Activated CD4-positive, alpha-beta T cell treated with anti-CD3 and anti-CD28 coated beads, Interleukin-10, Interleukin-2, amounts not matched to agents 100 ng/mL and 50 ng/mL, durations not matched to agents 16 hours and 8 hours (primary cell): Measurements from ENCODE around the gene MATR3.
A peak's percentile ranks its signal among the peaks of the same experiment; 100 is the strongest.

Source experiments
- DNase-seq: peaks from one replicate; pipeline ENCODE4 v3.0.0-alpha.2; 2020

The MATR3 gene

DNA sequence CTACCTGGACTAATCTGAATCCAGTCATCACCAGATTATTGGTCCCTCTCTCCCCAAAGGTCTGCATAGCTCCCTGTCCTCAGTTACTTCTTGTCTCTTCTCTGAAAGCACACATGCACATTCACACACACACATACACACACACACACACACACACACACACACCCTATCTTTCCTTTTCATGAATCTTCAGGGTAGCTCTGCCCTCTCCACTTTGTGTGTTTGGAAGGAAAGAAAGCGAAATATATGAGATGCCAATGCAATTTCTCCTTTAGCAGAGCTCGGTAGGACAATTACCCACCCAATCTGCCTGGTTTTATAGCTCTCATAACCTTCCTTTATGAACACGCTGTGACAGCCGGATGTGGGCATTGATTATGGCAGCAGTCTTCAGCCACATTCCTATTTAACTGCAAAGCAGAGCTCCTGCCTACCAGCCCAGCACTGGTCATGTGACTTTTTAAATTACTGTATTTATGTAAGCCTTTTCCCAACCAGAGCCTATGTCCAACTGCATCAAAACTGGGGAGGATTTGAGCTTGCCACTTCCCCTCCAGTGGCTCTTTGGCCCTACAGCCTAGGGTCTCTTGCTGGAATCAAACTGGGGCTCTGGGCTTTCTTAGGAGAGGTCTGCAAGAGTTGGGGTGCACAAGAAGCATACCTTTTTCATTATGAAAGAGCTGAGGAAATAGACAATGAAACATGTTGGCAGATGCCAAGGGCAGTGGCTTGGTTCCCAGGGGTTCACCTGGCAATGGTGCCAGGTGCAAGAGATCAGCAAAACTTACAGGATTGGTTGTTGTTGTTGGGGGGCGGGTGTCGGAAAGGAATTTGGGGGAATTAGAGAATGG, 20.8 kb upstream of the MATR3 start:
- peak; percentile 73 for DNase-seq

GRCh38 chr5:139273322-139273571, 20.3 kb upstream of the MATR3 start:
- DNase-seq = no peak

- peak; percentile 94 for DNase-seq
Measured at GRCh38 chr5:139273572-139274289, 19.8 kb upstream of the MATR3 start.

- no peak for DNase-seq
Measured at GRCh38 chr5:139275536-139275935, 18.0 kb upstream of the MATR3 start.

DNA sequence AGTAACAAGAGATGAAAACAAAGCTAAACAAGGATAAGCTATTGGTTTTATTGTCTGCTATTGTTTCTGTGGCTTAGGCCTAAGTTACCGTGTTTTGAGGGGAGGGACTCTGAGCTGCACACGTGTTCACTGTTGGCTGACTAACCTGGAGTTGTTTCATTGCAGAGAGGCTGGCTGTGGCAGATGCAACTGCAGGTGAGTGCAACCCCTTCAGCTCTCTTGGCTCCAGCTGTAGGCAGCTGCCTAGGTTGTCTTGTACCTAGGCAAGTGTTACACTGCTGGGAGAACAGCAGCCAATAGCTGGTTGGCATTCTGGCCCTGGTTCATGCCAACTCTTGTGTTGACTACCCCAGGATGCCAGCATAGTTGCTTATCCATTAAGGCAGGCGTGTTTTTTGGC, 17.6 kb upstream of the MATR3 start:
- DNase-seq = peak; percentile 68

GRCh38 chr5:139276426-139276825, 17.1 kb upstream of the MATR3 start:
- DNase-seq = no peak

- no peak for DNase-seq
Measured at GRCh38 chr5:139277171-139277570, 16.4 kb upstream of the MATR3 start.

DNA sequence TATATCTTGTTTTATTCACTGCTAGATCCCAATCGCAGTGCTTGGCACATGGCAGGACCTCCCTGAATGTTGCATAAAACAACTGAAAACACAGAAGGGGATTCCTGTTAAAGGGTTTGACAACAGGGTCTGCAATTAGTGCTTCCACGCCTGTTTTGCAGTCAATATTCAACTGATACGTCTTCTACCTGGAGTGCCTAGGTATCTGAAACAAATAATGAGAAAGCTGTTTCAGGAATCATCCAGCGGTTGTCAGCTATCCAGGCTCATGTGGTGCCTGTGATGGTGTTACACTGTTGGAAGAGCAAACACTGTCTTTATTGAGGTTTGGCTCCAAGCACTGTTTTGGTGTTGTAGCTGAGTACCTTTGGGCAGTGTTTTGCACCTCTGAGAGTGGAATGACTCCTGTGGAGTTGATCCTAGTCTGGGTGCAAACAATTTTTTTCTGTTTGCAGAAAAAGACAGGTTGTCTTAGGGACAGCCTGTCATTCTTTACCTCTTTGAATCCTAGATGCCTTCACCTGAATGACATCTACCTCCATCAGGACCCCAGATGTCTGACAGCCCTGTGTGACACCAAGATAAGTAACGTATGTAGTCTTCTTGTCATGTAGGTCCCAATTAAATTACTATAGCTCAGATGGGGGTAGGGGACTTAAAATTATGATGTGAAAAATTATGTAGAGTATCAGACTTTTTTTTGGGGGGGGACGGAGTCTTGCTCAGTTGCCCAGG, 14.8 kb upstream of the MATR3 start:
- no peak for DNase-seq

GRCh38 chr5:139282197-139282557, 11.4 kb upstream of the MATR3 start:
- no peak for DNase-seq

- no peak for DNase-seq
Measured at GRCh38 chr5:139283252-139284166, 10.0 kb upstream of the MATR3 start.

GRCh38 chr5:139284295-139284694, 9.2 kb upstream of the MATR3 start:
- DNase-seq = no peak

DNA sequence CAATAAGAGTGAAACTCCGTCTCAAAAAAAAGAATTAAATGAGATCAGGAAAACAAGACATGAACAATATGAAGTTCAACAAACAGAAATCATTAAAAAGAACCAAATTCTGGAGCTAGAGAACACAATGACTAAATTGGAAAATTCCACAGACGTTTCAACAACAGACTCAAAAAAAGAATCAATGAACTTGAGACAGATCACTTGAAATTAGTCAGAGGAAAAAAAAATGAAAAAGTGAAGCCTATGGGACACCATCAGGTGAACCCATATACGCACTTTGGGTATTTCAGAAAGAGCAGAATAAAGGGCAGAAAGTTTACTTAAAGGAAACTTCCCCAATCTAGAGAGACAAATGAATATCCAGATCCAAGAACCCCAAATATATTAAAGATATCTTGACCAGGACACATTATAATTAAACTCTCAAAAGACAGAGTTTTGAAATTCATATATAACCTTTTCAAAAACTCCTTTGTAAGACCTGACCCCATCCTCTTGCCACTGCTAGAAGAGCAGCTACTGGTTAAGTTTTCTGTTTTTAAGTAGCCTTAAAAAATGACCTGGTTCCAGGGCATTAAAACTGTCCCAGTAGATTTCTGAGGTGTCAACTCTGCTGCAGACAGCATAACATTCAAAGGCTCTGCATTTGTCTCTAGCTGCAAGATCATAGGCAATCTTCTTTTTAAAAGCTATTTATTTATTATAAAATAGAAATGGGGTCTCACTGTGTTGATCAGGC, 7.7 kb upstream of the MATR3 start:
- DNase-seq = no peak

DNA sequence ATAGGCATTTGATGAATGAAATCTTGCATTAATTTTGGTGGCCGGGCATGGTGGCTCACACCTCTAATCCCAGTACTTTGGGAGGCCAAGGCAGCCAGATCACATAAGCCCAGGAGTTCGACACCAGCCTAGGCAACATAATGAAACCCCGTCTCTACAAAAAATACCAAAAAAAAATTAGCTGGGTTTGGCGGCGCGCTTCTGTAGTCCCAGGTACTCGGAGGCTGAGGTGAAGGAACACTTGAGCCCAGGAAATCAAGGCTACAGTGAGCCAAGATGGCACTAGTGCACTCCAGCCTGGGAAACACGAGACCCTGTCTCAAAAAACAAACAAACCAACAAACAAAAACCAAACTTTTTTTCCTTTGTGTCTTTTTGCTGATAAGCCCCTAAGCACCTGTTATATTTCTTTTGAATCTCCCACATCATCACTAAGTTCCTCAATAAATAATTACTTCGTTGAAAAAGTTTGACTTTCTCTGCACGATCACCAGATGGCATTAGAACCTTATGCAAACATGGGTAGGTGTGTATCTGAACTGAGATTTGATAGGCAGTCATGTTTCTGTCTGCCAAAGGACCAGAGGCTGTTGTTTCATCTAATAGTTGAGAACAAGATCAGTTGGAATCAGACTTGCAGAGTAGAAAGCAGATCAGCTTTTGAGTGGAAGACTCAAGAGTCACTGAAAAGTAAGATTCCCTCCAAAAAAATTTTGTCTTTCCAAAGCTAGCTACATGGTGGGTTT, 5.5 kb upstream of the MATR3 start:
- no peak for DNase-seq

DNA sequence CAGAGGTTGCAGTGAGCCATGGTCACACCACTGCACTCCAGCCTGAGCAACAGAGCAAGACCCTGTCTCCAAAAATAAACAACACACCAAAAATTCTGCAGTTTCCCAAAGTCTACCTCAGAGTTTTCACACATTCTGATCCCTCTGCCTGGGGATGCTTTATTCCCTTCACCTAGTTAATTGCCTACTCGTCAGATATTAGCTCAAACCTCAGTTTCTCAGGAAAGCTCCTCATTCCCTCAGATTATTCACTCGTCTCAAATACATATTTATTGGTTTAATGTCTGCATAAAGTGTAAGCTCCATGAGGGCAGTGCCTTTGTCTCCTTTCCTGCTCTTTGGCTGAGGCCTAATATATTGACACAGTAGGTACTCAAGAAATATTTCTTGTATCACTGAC, 2.5 kb upstream of the MATR3 start:
- DNase-seq = no peak

DNA sequence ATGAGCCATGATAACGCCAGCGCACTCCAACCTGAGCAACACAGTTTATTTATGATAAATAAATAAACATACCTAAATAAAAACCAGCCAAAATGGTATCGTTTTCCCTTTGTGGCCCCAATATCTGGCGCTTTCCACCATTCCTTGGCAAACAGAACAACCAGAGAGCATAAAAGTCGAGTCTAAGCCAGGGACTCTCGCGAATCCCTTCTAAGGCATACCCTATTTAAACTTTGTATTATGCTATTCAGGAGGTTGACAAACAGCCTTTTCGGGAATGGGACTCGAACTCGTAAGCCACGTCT, 386 bp upstream of the MATR3 start:
- no peak for DNase-seq

GRCh38 chr5:139294374-139295165, 1.0 kb downstream of the MATR3 start:
- DNase-seq = peak; percentile 68

DNA sequence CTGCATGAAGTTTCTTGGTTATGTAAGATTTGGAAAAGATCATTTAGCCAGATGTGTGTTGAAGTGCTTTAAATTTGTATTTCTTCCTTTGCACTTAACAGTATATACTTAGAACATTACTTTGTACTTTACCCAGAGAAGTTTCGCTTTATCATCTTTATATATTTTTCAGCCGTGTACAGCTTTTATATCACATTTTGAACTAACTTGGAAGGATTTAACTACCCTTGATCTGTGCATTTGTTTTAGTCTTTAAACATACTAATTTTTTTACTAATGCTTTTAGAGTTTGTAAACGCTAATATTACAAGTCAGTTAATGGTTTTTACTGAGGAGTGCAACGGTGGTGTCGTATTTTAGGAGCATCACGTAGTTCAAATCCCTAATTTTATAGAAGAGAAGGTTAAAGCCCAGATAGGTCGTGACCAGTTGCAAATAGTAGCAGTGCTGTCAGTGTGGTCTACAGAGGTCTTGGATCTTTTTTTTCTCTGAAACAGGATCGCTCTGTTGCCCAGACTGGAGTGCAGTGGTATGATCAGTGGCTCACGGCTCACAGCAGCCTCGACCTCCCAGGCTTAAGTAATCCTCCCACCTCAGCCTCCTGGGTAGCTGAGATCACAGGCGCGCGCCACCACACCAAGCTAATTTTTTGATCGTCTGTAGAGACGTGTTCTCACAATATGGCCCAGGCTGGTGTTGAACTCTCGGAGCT, 2.0 kb downstream of the MATR3 start:
- no peak for DNase-seq

GRCh38 chr5:139296198-139296597, 2.7 kb downstream of the MATR3 start:
- no peak for DNase-seq

- no peak for DNase-seq
Measured at GRCh38 chr5:139296862-139297326, 3.4 kb downstream of the MATR3 start.
